DOHH2 (cell line): Measurements from ENCODE around the gene ATP1A1.

Source experiments
- H3F3A ChIP-seq: fragments of 200-600 bp; sonication (generic), shearing (Covaris generic); 2 replicates; pipeline ENCODE4 v1.6.0; 2016; ENCODE audit warnings: antibody characterized with exemption, mild to moderate bottlenecking; ENCODE audit not compliant: control insufficient read depth, insufficient read depth
- H3K27ac ChIP-seq: fragments of 200-600 bp; sonication (generic); 2 replicates; pipeline ENCODE4 v1.5.1; 2014; ENCODE audit warnings: low read depth, mild to moderate bottlenecking, low read length, moderate library complexity
- H3K27me3 ChIP-seq: fragments of 200-600 bp; sonication (generic); 2 replicates; pipeline ENCODE4 v1.6.1; 2014; ENCODE audit warnings: mild to moderate bottlenecking, low read length, mixed read lengths; ENCODE audit not compliant: control insufficient read depth
- H3K36me3 ChIP-seq: fragments of 200-600 bp; sonication (generic); 2 replicates; pipeline ENCODE4 v1.6.1; 2014; ENCODE audit warnings: mild to moderate bottlenecking, low read length, moderate library complexity, mixed read lengths; ENCODE audit not compliant: control insufficient read depth
- H3K4me1 ChIP-seq: fragments of 200-600 bp; sonication (generic); 2 replicates; pipeline ENCODE4 v1.6.1; 2014; ENCODE audit warnings: mild to moderate bottlenecking, low read length, mixed read lengths; ENCODE audit not compliant: control insufficient read depth
- H3K4me2 ChIP-seq: fragments of 200-600 bp; sonication (generic); 2 replicates; pipeline ENCODE4 v1.6.0; 2014; ENCODE audit warnings: mild to moderate bottlenecking, low read length, moderate library complexity
- H3K4me3 ChIP-seq: fragments of 200-600 bp; sonication (generic); 2 replicates; pipeline ENCODE4 v1.5.1; 2014; ENCODE audit warnings: mild to moderate bottlenecking, low read length, mixed read lengths
- H3K79me2 ChIP-seq: fragments of 200-600 bp; sonication (generic); 2 replicates; pipeline ENCODE4 v1.6.1; 2014; ENCODE audit warnings: mild to moderate bottlenecking, low read length, mixed read lengths; ENCODE audit not compliant: control insufficient read depth
- H3K9me2 ChIP-seq: fragments of 200-600 bp; sonication (generic); replicated peaks from 2 replicates; pipeline ENCODE4 v1.6.1; 2014; ENCODE audit warnings: mild to moderate bottlenecking, low read length, mixed read lengths; ENCODE audit not compliant: control insufficient read depth
- H3K9me3 ChIP-seq: fragments of 200-600 bp; sonication (generic); 2 replicates; pipeline ENCODE4 v1.6.1; 2014; ENCODE audit warnings: antibody characterized with exemption, low read length, mixed read lengths; ENCODE audit not compliant: control insufficient read depth, insufficient read depth
- H4K20me1 ChIP-seq: fragments of 200-600 bp; sonication (generic); 2 replicates; pipeline ENCODE4 v1.6.0; 2014; ENCODE audit warnings: low read depth, mild to moderate bottlenecking, antibody characterized with exemption, low read length, moderate library complexity; ENCODE audit not compliant: control insufficient read depth, insufficient read depth
- EZH2phosphoT487 ChIP-seq: fragments of 200-600 bp; sonication (generic); IDR thresholded peaks from 2 replicates; pipeline ENCODE4 v1.6.1; 2017; ENCODE audit warnings: borderline replicate concordance, mild to moderate bottlenecking, antibody characterized with exemption, low read length, moderate library complexity, mixed read lengths
- TF ChIP-seq, protein P1 (sequence below): fragments of 200-600 bp; sonication (generic); IDR thresholded peaks from one replicate; pipeline ENCODE4 v1.5.1; 2014; ENCODE audit warnings: antibody characterized with exemption, mild to moderate bottlenecking, low read depth, low read length; ENCODE audit not compliant: poor library complexity, severe bottlenecking

Gene ATP1A1

DNA sequence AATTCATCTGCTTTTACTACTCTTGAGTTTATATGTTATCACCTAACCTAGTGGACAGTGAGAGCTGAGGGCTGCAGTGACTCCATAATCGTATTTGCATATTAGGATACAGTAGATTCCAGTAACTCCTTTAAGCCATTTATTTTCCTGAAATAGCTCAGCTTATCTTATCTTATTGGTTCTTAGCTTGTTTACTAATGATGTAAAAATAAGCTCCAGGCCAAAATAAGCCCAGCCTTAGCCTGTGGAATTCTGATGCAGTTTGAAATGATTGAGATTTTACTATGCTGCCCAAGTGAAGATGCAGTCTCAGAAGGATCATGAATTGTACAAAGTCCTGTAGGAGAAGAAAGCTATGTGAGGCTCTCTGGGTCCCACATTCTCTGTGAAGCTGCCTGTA is 18.1 kb downstream of the ATP1A1 start:
- H3K4me3 ChIP-seq: no peak overlapping the region
- H3K9me2 ChIP-seq: no peaks in the 10 kb centered on the region
- TF ChIP-seq EZH2phosphoT487: no peak
- TF ChIP-seq, protein P1, sequence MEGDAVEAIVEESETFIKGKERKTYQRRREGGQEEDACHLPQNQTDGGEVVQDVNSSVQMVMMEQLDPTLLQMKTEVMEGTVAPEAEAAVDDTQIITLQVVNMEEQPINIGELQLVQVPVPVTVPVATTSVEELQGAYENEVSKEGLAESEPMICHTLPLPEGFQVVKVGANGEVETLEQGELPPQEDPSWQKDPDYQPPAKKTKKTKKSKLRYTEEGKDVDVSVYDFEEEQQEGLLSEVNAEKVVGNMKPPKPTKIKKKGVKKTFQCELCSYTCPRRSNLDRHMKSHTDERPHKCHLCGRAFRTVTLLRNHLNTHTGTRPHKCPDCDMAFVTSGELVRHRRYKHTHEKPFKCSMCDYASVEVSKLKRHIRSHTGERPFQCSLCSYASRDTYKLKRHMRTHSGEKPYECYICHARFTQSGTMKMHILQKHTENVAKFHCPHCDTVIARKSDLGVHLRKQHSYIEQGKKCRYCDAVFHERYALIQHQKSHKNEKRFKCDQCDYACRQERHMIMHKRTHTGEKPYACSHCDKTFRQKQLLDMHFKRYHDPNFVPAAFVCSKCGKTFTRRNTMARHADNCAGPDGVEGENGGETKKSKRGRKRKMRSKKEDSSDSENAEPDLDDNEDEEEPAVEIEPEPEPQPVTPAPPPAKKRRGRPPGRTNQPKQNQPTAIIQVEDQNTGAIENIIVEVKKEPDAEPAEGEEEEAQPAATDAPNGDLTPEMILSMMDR: no peak
- no peaks in the 10 kb centered on the region for H3K4me1 ChIP-seq
- no peaks in the 10 kb centered on the region for H4K20me1 ChIP-seq
- H3K4me2 ChIP-seq: no peak overlapping the region
- H3F3A ChIP-seq: no peaks in the 10 kb centered on the region
- no peaks in the 10 kb centered on the region for H3K27me3 ChIP-seq
- H3K9me3 ChIP-seq: no peaks in the 10 kb centered on the region
- no peak overlapping the region for H3K27ac ChIP-seq
- no peaks in the 10 kb centered on the region for H3K79me2 ChIP-seq
- H3K36me3 ChIP-seq: peaks cover 100% of the 10 kb centered on the region

DNA sequence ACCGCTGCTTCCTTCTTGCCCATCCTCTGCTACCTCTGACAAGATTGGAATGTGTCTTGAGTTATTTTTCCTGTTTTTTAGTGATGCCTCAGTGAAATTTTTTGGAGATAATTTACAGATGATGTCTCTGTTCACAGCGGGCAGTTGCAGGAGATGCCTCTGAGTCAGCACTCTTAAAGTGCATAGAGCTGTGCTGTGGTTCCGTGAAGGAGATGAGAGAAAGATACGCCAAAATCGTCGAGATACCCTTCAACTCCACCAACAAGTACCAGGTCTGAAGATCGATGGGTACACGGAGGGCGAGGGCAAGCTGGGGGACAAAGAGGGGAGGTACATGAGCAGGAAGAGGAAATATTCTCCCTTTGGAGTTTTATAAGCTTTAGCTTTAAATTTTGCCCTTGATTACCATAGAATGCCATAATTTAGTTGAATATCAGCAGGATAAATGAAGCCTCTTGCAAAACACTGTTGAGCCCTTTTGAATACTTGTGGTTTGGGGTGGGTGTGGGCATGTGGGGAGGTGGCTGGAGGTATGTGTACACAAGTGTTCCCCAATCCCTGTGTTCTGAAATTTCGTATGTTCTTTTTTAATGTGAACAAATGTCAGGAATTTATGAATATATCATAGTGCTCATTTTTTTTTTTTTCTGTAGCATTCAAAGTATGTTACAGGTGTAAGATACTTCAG is 19.8 kb downstream of the ATP1A1 start:
- Histone ChIP-seq H3K36me3 (peaks cover 100% of the 10 kb centered on the region), H3K4me2 (no peak overlapping the region), H3K79me2 (no peaks in the 10 kb centered on the region), H4K20me1 (no peaks in the 10 kb centered on the region), H3K9me3 (no peaks in the 10 kb centered on the region), H3F3A (no peaks in the 10 kb centered on the region), H3K27ac (no peak overlapping the region), H3K4me3 (no peak overlapping the region), H3K27me3 (no peaks in the 10 kb centered on the region), H3K9me2 (no peaks in the 10 kb centered on the region), H3K4me1 (no peaks in the 10 kb centered on the region)
- TF ChIP-seq, protein P1: no peak
- no peak for TF ChIP-seq EZH2phosphoT487

DNA sequence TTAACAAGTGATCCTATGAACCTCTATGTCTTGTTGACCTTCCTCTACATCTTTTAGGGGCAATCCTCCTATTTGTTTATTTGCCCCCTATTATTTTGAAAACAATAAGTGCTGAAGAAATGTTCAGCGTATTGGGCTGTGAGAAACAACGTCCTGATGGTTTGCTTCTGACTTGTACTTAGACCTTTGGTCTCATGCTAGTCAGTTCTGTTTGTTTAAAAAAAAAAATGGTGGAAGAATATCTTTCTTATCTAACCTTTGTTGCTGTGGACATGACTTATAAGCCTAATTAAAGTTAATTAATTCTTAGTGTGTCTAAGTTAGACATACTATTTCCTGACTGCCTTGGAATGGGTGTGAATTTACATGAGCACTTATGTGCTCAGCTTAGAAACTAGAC is 20.7 kb downstream of the ATP1A1 start:
- Histone ChIP-seq H3K79me2 (no peaks in the 10 kb centered on the region), H3K4me3 (no peak overlapping the region), H3K27ac (no peak overlapping the region), H3K4me1 (no peaks in the 10 kb centered on the region), H3K9me2 (no peaks in the 10 kb centered on the region), H3K9me3 (no peaks in the 10 kb centered on the region), H3K4me2 (no peak overlapping the region), H3F3A (no peaks in the 10 kb centered on the region), H3K36me3 (peaks cover 100% of the 10 kb centered on the region), H4K20me1 (no peaks in the 10 kb centered on the region), H3K27me3 (no peaks in the 10 kb centered on the region)
- TF ChIP-seq, protein P1: no peak
- TF ChIP-seq EZH2phosphoT487: no peak
